ENCODE measurements around the gene BFAR.
"Not testable (repeated sequence)": the region's sequence is repeated elsewhere in the genome, so short reads cannot be mapped to it uniquely, and the experiment has no call there.

The BFAR gene

DNA sequence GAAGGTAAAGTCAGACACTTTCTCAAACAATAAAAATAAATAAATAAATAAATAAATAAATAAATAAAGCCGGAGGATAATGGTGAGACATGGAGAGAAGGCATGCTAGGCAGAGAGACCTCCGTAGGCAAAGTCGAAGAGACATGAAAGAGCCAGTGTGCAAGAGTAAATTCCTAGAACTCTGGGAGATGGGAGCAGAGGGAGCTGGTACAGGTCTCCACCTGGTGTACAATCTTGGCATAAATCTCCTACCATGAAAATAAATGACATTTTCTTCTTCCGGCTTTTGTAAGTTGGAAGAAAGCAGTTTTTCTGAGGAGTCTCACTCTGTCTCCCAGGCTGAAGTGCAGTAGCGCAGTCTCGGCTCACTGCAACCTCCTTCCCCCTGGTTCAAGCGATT, 69.1 kb downstream of the BFAR start:
- not testable (repeated sequence) for DNase-seq

DNA sequence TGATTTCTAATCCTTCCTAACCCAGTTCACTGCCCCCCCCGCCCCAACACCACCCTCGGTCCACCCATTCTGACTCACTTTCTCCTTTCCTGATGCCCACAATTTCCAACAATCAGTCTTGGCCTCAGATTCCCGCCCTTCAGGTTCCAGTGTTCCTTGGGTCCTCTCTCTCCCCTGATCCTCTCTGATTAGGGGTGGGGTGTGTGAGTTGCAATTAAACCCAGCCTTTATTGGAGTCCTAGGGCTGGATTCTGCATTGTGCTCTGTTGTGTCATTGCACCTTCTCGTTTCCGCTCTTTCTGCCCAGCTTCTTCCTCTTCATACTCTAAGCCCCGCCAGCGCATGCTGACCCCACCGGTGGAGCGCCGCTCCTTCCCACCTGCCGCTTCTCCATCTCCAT, 69.9 kb downstream of the BFAR start:
- DNase-seq: not testable (repeated sequence)

- not testable (repeated sequence) for DNase-seq
These were observed 70.6 kb downstream of the BFAR start, which contains the start of gene NPIPA3 for GRCh38 chr16:14703156-14704011. NPIPA3 (plus strand) TSS chr16:14703411; CDS start chr16:14708944, 5,533 bp downstream.

Measured in inflammatory macrophage (primary cell).